Forelimb muscle (tissue), 1 donor: ENCODE results near the gene SERHL2. TPM values are rescaled to one million over a fixed set of nuclear protein-coding genes. Genes with fewer than 3 reads are reported as not detected.
A peak's percentile ranks its signal among the peaks of the same experiment; 100 is the strongest.
"Not testable (repeated sequence)": the region's sequence is repeated elsewhere in the genome, so short reads cannot be mapped to it uniquely, and the experiment has no call there.

ENCODE experiments used
- DNase-seq: peaks from one replicate; pipeline ENCODE4 v3.0.0-alpha.2; 2013; ENCODE audit warnings: low read depth
- polyA plus RNA-seq: library from polyadenylated mRNA; unstranded; fragments of 120-200 nt; gene quantifications from one replicate; pipeline ENCODE4 v1.2.1, GENCODE V29; 2013; ENCODE audit not compliant: insufficient read length

The SERHL2 gene
- polyA plus RNA-seq, 1 donor, result 3.2 TPM

DNA sequence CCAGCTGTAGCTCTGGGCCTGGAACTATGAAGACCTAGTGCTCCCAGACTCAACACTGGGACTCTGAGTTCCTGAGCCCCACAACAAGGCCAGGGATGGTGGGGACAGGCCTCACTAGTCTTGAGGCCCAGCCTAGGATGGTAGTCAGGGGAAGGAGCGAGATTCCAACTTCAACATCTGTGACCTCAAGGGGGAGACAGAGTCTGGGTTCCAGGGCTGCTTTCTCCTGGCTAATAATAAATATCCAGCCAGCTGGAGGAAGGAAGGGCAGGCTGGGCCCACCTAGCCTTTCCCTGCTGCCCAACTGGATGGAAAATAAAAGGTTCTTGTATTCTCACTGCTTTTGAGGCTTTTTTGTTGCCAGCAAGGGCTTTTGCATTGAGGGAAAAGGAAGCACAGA, 20.3 kb downstream of the SERHL2 start:
- DNase-seq, result not testable (repeated sequence)

DNA sequence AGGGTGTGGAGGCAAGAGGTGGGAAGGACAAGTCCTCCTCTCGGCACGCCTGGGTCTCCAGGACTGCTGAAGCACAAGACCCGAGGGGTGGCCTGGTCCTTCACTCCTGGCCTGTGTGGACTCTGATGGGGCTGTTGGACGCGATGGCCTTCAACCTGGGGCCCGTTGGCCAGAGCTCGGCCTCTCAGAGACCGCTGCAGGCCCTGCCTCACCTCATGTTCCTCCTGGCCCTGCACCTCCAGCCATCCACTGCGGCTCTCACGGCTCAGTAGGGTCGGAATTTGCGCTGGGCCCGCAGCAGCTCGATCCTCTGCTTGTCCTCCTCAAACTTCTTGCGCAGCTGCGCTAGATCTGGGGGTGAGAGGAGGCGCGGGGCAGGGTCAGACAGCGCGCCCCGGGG, 20.7 kb downstream of the SERHL2 start:
- DNase-seq, result not testable (repeated sequence)

DNA sequence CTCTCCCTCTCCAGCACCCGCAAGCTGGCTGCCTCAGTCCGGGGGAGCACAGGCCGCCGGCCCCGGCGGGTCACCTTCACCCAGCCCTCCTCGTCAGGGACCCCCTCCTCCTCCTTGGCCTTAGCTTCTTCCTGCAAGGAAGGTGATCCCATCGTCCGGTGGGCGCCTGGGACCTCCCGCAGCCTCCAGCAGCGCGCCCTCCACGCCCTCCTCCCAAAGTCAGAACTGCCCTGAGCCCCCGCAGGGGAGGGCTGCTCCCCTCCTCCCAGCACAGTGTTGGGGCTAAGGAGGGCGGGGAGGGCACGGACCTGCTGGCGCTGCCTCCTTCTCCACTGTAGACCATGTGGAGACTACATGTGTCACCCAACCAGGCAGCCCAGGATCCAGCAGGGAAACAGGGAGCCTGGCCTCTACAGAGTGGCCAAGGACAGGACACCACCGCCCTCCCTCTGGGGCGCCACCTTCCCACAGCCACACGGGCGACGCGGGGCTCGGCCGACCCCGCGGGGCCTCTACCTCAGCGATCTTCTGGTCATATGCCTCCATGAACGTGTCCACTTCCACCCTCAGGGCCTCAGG, 22.3 kb downstream of the SERHL2 start:
- not testable (repeated sequence) for DNase-seq

DNA sequence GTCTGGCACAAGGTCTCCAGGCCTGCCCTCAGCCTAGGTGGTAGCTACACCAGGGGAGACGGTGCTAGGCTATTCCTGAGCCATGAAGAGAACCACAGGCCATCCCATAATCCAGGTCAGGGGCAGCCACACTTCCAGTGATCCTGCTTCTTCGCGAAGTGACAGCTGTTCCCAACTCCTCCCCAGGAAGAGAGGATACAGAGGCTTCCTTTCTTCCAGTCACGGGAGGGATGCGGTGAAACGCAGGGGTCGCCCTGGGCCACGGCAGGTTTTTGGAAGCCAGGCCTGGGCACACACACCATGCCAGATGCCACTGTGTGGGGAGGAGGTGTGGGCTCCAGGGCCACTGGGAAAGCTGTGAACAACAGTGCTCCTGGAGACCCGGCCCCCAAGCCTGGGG, 23.4 kb downstream of the SERHL2 start:
- not testable (repeated sequence) for DNase-seq

DNA sequence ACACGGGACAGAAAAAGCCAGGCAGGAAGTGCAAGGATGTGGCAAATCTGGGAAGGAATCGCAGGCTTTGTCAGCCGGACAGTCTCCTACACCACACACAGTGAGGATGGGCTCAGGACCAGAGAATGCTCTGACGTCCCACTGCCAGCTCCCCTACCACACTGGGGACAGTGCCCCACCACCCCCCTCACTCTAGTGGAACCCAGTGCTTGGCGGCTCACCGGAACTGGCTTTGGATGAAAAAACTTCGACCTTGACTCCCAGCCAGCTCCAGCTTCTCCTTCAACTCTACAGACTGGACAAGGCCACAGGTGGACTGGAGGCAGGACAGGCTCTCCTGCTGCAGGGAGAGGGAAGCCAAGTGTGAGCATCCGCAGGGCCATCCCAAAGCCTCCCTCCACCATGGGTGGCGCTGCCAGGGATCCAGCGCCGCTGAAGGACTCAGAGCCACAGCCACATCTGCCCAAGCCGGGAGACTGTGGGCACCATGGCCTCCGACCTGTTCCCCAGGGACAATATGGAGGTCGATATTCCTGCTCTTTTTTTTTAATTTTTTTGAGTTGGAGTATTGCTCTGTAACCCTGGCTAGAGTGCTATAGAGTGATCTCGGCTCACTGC, 24.0 kb downstream of the SERHL2 start:
- no peak for DNase-seq

DNA sequence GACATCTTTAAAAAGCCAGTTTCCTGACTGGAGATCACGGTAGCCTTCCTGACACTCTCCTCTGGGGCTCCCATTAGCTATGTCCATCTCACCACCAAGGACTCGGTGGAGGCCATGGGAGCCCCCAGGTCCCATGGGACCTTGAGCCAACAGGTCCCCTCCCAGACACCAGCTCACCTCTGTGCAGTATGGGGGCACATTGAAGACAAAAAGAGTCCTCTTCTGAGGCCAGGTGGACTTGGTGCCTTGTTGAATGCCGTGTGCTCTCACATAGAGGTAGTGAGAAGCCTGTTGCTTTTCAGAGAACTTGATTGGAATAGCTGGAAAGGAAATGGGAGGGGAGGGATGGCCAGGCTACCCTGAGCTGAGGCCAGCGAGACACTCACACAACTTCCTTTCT, 26.3 kb downstream of the SERHL2 start:
- not testable (repeated sequence) for DNase-seq

DNA sequence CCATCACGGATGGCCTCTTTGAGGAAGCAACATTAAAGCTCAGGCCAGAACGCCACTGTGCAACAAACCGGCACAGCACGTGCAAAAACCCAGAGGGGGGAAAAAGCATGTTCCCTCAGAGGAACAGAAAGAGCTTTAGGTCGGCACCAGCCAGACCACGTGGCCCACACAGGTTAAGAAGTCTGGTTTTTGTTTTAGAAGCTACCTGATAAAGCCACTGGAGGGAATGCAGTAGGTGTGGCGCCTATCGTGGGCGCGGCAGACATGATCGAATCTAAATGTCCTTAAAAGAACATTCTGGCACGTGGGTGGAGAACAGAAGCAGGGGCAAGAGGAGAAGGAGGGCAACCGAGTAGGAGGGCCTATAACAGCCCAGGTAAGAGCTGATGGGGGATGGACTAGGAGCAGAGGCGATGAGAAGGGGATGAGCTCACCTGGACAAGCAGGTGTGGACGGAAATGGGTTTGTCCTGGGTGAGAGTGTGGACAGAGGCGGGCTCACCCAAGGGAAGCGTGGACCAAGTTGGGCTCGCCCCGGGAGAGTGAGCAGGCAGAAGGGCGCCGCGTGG, 27.5 kb downstream of the SERHL2 start:
- not testable (repeated sequence) for DNase-seq

DNA sequence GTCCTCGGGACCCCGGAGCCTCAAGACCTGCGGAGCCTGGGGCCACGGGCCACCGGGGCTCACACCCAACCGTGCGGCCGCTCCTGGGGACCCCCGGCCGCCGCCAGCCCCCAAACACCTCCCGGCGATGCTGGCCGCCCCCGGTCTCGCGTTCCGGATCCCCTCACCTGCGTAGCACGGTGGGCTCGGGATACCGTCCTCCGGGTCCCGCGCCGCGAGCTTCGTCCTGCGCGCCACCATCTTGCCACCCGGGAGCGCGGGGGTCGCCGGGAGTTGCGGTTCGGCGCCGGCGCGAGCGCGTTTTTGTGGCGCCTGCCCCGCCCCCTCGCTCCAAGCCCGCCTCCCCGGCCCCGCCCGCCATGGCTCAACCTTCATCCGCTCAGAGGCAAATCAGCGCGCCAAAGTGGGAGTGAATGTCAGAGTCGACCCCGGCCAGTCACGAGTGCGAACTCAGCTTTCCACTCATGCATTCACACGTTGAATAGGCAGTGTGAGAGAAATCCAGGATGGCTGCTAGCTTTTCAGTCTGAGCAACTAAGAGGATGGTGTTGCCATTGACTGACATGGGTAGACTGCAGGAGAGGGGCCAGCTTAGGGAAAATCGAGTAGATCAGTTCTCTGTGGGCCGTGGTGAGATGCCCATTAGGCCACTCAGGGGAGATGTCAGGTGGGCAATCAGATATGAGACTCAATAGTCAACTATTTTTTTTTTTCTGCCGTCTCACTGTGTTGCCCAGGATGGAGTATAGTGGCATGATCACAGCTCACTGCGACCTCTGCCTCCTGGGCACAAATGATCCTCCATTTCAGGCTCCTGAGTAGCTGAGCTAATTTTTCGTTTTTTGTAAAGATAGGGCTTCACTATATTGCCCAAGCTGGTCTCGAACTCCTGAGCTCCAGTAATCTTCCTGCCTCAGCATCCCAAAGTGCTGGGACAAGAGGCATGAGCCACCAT, 28.3 kb downstream of the SERHL2 start:
- peak; percentile 34 for DNase-seq

DNA sequence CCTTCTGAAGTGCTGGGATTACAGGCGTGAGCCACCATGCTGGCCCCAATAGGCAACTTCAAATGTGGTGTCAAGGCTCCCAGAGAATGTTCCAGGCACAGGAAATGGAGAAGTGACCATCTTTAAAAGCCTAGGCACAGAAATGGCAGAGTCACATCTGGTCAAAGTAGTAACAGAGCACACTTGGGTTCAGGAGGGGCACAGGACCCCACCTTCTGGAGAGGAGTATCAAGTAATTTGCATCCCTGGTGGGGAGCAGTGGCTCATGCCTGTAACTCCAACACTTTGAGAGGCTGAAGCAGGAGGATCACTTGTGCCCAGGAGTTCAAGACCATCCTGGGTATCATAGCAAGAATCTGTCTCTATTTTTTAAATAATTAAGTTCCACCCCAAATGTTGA, 29.2 kb downstream of the SERHL2 start:
- DNase-seq, result no peak

DNA sequence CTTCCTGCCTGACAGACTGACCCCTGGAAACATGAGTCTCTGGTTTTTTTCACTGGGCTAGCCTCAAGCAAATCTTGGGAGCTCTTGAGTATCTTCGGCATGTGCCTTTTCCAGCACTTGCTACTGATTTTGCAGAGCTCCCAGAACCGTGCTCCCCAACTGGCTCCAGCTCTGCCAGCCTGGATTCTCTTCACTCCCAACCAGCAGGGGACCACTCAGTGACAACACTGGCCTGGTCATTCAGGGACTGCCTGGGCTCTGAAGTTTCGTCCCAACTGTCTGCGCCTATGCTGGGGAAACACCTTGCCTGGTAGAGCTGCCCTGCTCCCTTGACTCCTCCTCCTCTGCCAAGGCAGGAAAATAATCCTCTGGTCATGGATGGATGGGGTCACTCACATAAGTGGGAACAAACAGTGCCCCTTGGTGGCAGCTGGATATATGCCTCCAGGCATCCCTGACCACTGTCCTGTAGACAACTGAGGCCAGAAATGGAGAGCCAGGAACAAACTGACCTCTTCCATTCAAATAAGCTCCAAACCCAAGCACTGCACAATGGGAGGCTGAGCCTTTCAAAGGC, 30.7 kb downstream of the SERHL2 start:
- DNase-seq, result no peak

DNA sequence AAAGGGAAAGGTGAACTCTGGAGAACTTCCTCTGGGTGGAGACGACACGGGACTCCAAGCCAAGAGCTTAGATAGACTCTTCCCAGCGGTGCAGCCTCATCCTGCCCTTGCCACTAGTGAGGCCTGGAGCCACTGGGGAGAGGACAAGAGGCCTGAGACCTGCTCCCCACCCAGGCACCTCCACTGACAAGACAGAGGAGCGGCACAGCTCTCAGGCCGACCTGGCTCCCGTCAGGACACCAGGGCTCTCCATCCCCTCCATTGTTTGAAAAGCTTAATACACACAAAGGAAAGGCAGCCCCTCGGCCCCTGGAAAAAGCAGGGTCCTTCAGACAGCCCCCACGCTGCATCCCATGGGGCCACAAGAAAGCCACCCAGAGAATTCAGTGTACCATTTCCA, 31.3 kb downstream of the SERHL2 start:
- DNase-seq, result no peak

DNA sequence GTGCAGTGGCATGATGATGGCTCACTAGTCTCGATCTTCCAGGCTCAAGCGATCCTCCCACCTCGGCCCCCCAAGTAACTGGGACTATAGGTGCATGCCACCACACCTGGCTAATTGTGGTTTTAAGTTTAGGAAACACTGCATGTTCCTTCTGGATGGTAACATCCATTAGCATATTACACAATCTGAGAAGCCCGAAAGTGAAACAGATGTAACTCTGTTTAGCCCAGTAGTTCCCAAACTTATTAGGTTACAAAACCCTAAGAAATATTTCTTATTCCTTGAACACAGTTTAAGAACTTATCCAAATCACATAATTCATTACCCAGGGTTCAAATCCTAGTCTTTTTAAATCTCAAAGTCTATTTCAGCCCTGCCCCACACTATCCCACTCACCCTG, 32.6 kb downstream of the SERHL2 start:
- DNase-seq, result no peak

DNA sequence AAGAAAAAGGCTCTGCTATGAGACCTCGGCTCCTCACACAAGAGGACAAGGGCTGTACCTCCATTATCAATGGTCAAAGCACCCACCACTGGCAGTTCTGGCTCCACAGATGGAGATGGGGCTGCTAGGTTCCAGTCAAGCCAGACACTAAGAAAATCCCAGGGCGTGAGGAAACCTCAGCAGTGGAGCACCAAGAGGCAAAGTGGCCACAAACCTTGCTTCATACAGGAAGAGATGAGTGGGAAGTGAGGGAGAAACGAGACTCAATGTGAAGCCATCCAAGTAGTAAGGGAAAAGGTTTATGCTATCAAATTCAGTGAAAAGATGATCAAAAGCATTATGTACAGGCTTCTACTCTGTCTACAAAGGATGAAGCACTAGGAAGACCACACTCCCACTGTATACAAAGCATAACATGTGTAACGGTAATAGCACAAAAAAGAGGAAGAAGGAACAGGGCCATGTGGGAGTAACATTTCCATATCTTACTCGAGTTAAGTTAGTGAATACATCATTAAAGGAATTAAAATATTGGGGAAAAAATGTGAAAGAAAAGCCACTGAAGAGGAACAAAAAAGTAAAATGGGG, 33.9 kb downstream of the SERHL2 start:
- no peak for DNase-seq

DNA sequence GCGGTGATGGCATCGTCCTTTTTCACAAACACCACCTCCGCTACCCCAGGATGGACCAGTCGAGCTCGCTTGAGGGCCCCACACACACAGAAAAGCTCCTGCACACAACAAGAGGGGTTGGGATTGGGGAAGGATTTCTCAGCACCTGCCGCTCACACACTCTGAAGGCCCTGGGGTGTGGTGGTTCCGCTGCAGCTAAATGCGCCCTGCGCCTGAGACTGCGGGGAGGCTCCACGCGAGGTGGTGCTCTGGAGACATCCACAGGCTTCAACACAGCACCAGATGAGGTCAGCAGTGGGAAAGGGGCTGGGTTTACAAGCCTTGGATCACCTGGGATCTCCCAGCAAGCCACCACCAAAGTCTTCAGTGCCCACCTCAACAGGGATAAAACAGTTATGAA, 38.2 kb downstream of the SERHL2 start:
- no peak for DNase-seq

DNA sequence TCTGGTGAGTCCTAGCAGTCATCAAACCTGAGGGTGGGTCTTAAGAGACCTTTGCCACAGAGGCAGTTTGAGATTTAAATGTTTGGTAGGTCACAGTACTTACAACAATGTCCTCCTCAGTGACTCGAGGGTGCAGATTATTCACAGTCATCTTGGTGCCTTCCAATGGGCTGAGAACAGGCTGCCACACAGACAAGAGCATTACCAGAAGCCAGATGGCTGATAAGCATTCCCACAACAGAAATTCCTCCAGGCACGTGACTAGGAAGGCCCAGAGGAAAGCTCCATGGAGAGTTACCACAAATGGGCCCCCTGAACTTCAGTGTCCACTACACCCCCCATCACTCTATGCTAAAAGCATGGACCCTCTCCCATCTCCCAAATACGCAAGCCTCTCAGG, 41.7 kb downstream of the SERHL2 start:
- DNase-seq, result no peak

DNA sequence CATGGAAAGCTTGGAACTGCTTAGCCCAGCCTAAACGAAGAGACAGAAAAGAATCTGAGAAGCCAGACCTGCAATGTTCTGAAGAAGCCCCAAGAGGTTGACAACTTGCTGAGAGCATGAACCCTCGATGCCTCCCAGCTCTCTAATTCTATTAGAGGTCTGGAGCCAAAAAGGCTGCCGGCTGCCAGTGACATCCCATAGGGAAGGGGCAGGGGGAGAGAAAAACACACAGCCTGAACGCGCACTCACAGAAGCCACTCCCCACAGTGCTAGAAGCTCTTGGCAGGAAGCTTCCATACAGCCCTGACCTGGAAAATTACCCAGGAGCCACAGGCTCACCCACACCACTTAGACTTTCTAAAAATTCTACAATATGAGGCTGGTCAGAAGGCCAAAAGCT, 42.6 kb downstream of the SERHL2 start:
- DNase-seq, result peak; percentile 41

DNA sequence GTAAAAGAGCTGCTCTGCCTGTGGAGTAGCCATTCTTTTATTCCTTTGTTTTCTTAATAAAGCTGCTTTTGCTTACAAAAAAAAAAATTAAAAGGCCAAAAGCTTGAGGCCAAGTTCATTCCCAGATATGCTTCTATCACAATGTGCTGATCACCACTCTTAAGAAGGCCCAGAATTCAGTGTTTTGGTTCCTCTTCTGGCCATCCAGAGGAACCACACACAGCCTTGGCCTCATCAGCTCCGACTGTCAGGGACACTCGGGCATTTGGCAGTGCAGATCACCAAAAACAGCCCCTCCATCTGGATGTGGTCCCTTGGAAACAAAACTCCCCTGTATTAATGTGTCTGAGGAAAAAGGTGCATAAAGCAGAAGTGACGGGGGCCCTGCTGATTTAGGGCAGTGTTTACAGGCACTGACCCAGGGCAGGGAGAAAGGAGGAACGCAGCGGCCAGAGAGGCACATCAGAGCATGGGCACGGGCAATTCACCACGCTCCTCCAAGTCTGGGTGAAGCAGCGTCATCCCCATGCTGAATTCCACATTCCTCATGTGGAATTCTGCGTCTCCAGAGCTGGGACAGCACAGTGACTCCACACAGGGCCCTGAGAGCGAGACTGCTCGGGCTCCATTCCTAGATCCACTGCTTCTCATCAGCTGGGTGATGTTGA, 43.2 kb downstream of the SERHL2 start:
- no peak for DNase-seq

DNA sequence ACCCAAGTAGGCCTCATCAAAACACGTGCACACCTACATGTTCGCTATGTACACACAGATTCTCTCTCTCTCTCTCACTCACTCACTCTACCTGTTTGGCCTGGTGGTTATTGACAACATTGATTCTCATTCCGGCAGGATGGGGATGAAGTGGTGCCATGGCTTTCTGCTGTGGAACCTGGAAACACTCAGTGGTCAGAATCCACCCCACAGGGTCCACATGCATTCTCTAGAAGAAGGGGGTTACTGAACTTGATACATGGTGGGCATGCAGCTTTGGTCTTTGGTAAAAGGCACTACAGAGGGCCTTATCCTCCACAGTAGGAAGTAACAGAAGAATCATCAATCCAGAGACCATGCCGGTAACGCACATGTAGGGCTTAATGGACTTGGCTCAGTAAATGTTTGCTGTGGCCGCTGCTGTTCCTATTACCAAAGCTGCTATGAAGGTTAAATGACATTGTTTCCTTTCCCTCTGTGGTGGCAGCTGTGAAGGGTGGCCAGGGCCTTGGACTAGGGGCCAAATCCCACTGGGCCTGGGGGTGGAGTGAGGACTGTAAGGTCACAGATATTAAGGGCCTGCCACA, 48.2 kb downstream of the SERHL2 start:
- no peak for DNase-seq

DNA sequence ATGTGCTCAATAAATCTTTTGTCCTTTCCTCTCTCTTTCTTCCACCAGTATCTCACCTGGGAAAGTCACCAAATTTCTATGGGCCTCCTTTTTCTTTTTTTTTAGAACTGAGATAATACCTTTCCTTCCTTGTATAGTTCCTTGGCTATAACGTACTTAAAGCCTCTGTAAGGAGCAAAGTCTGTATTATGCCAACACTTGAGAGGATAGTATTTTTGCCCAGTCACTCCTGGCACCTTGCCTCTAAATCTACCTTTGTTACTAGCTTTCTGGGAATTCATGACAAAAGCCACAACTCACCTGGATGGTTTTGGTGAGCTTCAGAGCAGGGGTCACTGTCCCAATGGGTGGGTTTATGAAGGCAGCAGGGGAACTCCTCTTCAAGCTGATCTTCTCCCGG, 48.7 kb downstream of the SERHL2 start:
- DNase-seq, result no peak

DNA sequence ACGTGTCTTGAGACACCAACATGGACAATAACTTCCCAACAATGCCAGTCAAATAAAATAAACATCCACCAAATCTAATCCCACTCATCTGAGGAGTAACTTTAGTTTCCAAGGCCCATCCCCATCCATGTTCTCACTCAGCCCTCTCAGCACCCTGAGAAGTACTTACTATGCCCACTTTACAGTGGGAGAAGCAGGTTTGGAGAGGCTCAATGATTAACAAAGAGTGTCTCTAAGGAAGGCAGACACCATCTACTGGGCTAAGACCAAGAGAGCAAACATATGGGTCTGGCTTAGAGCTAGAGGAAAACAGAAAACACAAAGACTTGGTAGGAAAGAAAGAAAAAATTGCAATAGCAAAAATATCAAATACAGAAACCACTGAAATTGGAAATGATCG, 49.7 kb downstream of the SERHL2 start:
- no peak for DNase-seq

DNA sequence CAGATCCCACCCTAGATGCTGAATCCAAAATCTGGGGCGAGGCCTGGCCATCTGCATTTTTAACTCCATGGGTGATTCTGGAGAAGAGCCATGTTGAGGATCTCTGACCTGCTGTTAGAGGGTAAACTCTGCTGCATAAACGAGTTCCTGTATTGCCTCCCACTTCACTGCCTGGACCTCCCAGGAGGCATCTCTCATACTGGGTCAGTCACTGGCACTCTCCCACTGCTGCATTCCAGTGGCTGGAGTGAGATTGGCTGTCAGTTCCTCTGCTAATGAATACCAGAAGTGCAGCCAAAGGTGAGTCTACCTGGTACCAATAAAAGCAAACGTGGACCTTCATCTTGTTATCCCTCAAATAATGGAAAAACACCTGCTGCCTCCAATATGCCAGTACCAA, 50.6 kb downstream of the SERHL2 start:
- no peak for DNase-seq
